Stimulated activated CD8-positive, alpha-beta memory T cell treated with anti-CD3 and anti-CD28 coated beads, Interleukin-2, amount 100 ng/mL, for 1 hour (primary cell): ENCODE measurements around the gene CREB3L2.

Experiments
- DNase-seq, 2 donors: peaks; one replicate each; pipeline ENCODE4 v3.0.0-alpha.2; 2020; ENCODE audit warnings: low read depth in 2 of 2

CREB3L2 gene

DNA sequence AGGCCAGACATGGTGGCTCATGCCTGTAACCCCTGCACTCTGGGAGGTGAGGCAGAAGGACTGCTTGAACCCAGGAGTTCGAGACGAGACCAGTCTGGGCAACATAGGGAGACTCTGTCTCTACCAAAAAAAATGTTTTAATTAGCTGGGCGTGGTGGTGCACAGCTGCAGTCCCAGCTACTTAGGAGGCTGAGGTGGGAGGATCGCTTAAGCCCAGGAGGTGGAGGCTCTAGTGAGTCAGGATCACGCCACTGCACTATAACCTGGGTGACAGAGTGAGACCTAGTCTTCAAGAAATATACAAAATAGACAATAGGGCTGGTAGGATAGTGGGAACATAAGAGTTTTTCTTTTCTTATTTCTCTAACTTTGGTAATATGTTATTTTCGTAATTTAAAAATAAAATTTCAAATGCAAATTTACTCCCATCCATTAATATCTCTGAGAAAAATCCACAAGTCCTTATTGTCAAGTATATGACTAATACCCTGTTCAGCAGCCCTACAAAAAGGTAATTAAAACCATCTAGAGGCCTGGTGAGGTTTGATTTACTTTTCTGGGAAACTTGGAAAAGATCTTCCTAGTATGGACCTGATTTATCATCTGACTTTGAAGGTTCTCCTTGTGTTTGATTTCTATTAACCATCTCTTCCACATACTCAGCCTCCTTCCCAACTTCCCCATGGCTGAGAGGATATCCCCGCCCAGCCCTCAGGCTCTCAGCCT is 50.0 kb downstream of the CREB3L2 start:
- no peak for DNase-seq

DNA sequence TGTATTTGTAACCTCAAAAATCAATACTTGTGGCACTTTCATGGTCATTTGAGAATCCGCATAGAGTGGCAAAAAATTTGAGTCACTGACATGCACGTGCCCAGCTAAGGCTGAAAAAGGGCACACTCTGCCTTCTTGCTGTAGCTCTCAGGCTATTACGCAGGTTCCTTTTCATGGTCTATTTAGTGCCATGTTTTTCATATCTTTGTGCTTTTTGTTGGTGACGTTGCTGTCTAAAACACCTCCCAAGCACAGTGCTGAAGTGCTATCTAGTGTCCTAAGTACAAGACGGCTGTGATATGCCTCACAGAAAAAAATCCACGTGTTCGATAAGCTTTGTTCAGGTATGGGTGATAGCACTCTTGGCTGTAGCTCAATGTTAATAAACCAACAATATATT is 50.9 kb downstream of the CREB3L2 start:
- no peak for DNase-seq

DNA sequence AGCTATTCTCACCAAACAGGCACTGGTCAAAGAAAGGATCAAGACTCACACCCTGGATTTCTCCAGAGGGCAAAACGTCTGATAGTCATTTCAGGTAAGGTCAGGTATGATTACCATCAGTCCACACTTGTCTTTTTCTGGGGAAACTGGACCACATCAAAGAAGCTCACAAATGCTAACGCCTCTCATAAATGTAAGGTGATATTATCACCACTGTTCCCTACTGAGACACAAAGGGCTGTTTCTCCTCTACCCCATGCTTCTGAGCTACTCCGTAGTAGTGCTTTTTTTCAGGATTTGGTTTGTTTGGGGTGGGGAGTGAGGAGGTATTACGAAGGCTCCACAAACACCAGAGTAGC is 51.6 kb downstream of the CREB3L2 start:
- no peak for DNase-seq

DNA sequence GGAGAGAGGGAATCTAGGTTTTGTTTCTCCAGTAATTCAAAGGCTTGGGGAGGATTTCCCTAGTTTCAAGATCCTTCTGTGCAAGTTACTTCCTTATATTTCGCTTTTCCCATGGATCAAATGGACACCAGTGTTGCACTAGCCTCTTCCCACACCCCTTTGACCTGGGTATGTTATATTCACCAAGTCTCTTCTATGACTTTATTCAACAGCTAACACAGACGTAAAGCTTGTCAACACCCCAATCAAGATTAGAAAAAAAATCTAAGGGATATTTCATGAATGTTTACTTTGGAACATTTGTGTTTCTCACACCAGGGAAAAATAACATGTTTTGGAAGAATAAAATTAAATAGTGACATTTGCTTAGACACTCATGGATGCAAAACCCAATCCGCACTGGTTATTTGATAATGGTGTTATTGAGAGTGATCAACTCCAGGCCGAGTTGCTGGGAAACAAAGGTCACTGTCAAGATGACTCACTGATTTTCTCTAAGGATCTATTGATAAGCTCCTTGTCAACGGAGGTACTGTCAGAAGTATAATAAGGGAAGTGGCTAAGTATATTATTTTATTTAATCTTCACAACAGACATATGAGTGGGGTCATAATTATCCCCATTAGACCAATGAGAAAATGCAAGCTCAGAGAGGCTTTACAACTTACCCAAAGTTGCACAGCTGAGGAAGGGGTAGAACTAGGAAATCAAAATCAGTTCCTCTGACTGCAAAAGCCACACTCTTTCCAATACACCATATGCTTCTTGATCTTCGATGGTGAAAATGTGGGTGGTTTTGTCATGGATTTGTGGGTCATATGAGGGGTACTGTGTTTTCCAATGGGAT is 52.2 kb downstream of the CREB3L2 start:
- DNase-seq, result no peak

DNA sequence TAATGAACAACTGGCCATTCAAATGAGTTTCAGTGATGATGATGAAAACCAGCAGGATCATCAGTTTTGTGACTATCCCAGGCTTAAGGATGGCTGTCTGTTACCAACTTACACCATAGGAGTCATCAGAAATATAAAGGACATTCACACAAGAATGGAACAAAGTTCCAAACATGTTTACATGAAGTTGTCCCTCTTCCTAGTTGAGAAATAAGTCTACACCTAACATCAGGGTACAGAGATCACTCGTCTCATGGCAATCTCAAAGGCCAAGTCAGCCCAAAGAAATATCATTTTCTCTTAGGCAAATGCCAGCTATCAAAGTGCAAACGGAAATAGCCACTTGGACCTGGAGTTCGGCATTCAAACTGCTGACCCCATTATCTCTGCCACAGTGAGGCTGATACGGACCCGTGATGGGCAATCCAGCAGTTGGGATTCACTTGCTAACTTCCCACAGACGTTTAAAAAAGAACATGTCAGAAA is 53.0 kb downstream of the CREB3L2 start:
- no peak for DNase-seq

DNA sequence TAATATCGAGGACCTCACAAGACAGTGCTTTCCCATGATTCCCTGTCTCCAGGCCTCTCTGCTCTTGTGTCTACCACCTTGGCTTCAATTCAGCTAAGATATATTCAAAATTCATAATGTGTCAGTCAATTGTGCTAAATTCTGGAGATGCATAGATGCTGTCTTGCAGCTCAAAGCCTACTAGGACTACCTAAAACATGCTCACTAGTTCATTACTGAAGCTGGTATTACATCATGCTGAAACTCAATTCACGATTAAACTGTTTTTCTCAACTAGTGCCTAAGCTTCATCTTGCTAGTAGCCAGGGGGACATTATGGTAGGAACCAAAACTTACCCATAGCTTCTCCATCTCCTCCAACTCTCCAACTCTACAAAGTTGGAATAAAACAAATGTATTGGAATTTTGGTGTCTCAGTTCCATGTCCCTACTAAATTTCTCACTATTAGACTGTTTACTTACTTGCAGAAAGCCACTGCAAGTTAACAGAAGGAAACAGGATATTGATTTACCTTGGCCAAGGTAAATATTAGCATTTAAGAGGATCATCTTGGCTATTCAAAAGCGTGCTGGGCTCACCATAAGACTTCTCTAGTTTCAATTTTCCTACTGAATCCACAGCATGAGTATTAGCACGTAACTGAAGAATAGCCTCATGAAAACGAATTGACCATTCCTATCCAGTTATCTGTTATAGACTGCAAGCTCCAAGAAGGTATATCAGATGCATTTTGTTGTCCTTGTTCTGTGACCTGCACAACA is 53.6 kb downstream of the CREB3L2 start:
- no peak for DNase-seq

DNA sequence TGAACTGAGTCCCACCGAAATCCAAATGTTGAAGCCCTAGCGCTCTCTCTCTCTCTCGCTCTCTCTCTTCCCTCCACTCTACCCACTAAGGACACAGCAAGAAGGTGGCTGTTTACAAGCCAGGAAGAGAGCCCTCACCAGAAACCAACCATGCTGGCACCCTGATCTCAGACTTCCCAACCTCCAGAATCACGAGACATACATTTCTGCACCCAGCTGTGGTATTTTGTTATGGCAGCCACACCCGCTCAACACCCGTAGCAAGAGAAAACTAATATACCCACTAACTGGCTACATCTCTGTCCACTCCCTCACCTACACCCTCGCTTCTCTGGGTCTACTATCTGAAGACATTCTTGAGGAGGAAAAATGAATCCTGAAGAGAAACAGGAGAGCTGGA is 54.8 kb downstream of the CREB3L2 start:
- DNase-seq, result no peak

DNA sequence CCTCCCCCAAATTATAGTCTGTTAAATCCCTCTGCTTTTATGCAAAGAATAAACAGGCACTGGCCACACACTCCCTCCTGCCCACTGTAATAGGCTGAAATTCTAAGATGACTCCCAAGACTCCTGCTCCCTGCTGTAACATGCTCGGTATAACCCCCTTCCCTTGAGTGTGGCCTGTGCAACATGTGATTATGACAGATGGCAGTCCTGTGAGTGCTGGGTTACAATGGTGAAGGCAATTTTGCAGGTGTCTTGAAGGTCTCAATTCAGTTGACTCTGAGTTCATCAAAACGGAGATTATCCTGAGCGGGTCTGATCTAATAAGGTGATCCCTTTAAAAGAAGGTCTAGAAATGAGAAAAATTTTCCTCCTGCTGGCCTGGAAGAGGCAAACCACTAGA is 55.9 kb downstream of the CREB3L2 start:
- DNase-seq, result no peak

DNA sequence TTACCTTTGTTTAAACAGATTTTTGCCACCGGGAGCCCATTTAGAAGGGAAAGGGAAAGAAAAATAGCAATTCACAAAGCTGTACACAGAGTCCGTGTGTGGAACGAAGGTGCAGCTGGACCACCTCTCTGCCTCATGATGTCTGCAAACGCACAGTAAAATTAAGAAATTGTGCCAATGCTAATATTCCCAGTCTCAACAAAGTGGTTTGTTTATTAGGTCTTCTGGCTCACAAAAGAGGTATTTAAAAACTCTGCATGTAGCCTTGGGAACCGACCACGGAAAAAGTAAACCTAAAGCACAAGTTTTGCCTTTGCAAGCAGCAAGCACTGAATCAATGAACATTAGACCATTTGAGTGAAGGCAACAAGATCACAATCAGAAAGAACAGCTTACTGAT is 57.7 kb downstream of the CREB3L2 start:
- no peak for DNase-seq

DNA sequence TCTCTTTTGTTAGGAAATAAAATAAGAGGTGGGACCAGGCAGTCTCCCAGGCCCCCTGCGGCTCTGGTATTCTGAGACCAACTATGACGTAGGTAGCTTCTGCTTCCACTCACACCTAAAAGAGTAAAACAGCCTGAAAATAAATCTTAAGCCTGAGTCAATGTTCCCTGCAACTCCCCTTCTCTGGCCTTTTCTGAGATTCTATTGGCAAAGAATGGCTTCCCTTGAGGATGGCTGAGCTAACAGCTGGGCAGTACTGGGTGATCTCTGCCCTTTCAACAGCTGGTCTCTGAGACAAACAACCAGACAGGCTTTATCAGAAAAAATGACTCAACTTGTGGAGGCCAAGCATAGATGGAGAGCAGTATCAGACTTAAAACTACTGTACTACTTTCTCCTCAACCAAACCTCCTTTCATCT is 58.7 kb downstream of the CREB3L2 start:
- no peak for DNase-seq

DNA sequence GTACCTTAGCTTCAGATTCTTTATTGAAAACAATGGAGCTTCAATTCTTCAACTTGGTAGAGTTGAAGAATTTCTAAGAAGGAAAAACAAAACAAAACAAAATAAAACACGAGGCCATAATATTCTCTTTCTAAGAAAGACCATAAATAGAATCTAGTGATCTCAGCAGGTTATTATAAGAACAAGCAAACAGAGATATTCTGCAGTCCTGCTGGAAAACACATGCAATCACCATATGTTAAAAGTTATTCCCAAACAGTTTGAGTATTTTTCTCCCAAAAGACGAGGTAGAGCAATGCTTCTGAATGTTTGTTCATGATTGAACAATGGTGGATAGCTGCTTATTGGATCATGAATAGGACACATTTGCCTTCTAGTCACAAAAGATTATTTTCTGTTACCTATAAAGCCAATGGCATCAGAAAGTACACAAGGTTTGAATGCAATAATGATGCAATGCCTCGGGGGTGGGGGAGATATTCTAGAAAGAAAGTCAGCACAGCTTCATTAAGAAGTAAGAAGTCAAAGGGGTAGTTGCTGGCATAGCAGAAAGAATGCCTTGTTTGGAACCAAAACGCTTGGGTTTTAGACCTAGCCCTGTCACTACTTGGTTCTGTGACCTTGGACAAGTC is 59.3 kb downstream of the CREB3L2 start:
- DNase-seq, result no peak

DNA sequence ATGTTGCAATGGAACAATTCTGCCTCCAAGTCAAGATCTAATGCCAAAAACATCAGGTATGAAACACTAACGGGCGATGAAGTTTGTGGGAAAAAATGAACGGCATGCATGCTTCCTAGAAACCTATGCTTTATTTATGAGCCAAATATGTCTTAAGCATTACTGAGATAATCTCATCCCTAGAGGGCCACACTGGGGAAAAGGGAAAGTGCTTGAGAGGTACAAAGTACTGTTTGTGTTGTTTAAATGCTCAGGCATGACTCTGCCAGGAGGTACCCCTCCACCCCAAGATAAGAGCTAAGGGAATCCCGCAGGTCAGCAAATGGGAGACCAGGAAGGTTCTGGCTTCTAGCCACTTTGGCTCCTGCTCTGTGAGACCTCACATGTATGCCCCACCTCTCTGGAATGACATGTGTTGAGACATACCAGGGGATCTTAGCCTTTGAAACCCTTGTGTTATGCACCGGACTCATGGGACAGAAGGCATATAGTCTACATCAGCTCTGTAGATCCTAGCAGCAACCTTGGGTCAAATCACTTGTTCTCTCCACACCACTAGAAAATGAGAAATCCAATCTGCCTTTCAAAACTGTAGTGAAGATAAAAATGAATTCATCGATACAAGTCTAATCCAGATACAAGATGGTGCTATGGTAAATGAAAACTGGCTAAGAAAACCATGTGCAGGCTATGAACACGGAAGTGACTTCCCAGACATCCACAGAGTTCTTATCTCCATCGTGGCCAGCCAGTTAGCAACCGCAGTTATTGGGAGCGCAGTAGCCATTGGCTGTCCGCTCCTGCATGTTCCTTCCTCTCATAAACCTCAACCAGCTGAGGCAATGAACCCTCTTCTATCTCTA is 61.0 kb downstream of the CREB3L2 start:
- DNase-seq, result no peak

DNA sequence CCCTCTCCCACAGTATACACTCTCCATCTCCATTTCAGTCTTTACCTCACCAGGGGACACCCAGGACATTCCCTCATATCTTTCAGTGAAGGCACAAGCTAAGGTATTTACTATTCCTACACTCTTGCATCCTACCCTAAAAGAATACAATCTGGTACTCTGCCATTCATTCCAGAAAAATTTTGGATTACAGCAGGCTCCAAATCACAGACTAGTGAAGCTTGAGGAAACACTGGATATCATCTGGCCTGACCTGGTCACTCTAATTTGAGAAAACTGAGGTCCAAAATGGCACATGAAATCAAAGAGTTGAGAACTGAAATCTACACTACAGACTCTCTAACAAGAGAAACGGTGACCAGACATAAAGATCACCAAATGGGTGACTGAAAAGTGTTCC is 61.7 kb downstream of the CREB3L2 start:
- DNase-seq, result no peak

DNA sequence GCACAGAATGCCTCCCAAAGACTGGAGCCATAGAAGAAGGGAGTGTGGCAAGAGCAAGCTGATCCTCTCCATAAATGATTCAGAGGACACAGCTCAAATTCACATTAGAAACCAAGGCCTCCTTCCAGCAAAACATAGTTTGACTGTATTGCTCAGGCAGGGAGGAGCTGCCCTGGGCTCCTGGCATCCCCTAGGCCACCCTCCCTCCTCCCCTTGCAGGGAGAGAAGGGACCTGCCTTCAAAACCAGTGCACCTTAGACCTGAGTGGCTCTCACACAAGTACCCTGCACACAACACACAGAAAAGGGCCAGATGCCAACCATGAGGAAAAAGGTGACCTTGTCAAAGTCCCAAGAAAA is 64.7 kb downstream of the CREB3L2 start:
- no peak for DNase-seq

DNA sequence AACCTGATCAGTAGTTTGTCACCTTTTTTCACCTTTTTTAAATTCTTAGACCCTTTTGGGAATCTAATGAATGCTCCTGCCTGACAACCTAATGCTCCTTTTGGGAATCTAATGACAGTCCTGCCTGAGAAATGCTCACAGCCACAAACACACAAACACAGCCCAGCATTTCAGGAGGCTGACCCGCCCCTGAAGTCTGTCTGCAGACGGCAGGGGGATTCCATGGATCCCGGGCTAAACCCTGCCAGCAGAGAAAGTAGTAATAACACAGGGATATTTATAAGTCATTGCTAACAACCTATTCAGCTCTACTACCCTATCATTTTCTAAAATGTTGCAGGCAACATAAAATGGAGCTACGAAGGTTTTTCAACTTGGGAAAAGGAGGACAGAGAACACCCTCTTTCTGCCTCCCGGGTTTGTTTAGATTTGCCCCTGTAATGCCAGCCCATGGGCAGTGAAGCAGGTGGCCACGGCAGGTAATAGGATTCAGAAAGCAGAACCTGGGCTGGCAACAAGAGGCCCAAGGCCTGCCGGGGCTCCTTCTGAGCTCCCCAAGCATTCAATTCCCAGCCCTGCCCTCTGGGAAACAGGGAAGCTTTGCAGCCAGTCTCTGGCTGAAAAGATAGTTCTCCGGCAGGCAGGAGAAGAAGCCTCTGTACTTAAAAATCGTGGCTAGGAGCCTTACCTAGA is 65.2 kb downstream of the CREB3L2 start:
- DNase-seq, result no peak

DNA sequence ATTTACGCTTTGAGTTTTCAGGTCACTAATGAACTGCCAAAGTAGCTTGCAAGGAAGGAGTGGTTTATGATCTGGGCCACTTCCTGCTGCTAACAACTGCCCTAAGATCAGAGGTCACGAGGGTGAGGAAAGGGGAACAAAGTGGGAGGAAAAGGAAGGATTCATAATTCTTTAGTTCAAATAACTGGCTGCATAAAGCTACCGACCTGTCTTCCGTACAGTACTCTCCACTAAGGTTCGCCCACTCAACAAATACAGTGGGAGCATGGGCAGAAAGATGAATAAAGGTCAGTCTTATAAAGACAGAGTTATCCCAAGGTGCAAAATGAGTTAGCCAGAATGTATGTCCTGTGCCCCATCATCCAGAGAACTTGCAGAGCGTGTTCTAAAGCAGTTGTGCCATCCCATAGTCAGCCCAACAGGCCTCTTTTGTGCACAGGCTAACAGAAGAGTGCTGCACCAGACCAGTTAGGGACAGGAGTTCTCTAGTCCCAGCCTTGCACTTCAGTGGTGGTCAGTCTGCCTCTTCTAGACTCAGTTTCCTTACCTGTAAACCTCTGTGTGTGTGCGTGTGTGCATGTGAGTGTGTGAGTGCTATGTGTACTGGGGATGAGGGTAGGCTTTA is 65.9 kb downstream of the CREB3L2 start:
- DNase-seq, result no peak

DNA sequence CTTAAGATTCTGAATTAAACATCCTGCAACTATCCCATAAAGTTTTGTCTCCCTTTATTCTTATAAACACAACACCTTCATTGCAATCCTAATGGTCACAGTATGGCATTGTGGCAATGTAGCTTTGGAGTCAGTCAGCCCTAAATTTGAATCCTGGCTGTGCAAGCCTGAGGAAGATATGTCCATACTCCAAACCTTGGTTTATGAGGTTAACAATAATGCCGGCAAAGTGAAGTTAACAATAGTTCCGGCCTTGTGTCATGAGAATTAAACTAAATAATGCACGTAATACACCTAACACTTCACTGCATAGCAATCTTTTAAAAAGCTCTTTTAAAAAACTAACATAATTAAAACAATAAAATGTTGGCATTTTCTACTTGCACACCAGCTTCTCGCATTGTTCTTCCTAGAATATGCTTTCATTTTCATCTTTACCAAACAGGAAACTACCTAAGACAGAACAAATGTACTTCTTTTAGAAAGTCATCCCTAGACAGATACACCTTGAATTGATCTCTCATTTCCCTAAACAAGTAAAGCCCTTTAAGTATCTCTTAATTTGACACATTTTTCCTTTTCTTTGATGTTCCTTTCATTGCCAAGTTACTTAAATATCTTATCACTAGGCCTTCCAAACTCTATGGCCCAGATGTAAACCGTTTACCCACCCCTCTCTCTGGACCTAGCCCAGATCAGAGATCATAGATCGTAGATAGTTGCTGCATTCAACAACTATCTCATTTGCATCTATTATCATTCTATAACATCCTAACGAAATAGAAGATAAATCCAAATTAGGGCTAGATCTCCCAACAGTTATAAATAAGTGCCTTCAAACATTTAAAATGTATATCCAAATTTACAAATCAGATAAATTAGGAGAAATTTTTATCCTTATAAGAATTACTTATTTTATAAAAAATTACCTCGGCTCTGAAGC is 66.7 kb downstream of the CREB3L2 start:
- no peak for DNase-seq

DNA sequence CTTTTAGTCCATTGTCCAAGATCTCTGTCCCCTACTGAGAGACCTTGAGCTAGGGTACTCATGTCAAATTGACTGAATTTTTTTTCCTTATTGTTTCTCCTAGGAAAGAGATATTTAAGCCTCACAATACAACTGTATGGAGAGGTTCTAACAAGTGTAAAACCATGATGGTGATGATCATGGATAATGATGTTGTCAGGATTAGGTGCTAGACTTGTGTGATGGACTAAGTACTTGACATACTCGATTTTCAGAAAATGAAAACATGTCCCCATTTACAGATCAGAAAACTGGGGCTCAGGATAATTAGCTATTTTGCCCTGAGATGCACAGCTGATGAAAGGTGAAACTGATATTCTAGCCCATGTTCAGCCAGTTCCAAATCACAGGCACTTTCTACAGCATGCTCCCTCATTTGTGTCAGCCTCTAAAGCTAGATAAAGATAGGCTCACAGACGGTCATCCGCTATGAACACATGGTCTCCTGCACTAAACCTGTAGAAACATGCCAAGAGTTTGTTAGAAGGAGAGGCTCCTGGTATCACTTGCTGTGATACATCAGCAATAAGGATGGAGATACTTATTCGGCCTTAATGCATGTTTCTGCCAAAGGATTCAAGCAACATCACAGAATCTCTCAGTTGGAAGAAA is 67.6 kb downstream of the CREB3L2 start:
- DNase-seq, result no peak
